OCI-LY3 (cell line): ENCODE data around the gene APOL6.
"Not testable (repeated sequence)": the region's sequence is repeated elsewhere in the genome, so short reads cannot be mapped to it uniquely, and the experiment has no call there.

Experiments used
- H2AFZ ChIP-seq: fragments of 200-600, 300-600 bp; shearing (Covaris generic); 2 replicates; pipeline ENCODE4 v1.6.0; 2014; ENCODE audit warnings: antibody characterized with exemption, low read depth, low read length
- H3K27ac ChIP-seq: fragments of 200-600, 300-600 bp; sonication (generic); 2 replicates; pipeline ENCODE4 v1.5.1; 2014; ENCODE audit warnings: mild to moderate bottlenecking, low read length, moderate library complexity, mixed read lengths
- H3K27me3 ChIP-seq: fragments of 200-600, 300-600 bp; sonication (generic); 2 replicates; pipeline ENCODE4 v1.6.1; 2014; ENCODE audit warnings: low read depth, low read length, mixed read lengths
- H3K36me3 ChIP-seq: fragments of 200-600, 300-600 bp; sonication (generic); replicated peaks from 2 replicates; pipeline ENCODE3; 2014; ENCODE audit warnings: low read depth, low read length, mixed read lengths
- H3K4me1 ChIP-seq: fragments of 300-600, 200-600 bp; sonication (generic); 2 replicates; pipeline ENCODE4 v1.6.1; 2014; ENCODE audit warnings: low read length, mixed read lengths
- H3K4me2 ChIP-seq: fragments of 200-600, 300-600 bp; sonication (generic); 2 replicates; pipeline ENCODE4 v1.6.1; 2014; ENCODE audit warnings: low read length, mixed read lengths
- H3K4me3 ChIP-seq: fragments of 300-600, 200-600 bp; sonication (generic); 2 replicates; pipeline ENCODE4 v1.5.1; 2014; ENCODE audit warnings: antibody characterized with exemption, mild to moderate bottlenecking, low read length, moderate library complexity
- H3K79me2 ChIP-seq: fragments of 300-600, 200-600 bp; shearing (Covaris generic); 2 replicates; pipeline ENCODE4 v1.6.1; 2014; ENCODE audit warnings: mild to moderate bottlenecking, low read length, mixed read lengths
- H3K9ac ChIP-seq: fragments of 300-600, 200-600 bp; shearing (Covaris generic); 2 replicates; pipeline ENCODE4 v1.6.0; 2014; ENCODE audit warnings: mild to moderate bottlenecking, low read length, moderate library complexity
- H3K9me3 ChIP-seq: fragments of 200-600, 300-600 bp; shearing (Covaris generic); 2 replicates; pipeline ENCODE4 v1.6.1; 2014; ENCODE audit warnings: low read length, mixed read lengths; ENCODE audit not compliant: insufficient read depth
- H4K20me1 ChIP-seq: fragments of 200-600, 300-600 bp; sonication (generic); 2 replicates; pipeline ENCODE4 v1.6.1; 2016; ENCODE audit warnings: low read length, mixed read lengths; ENCODE audit not compliant: insufficient read depth
- EZH2phosphoT487 ChIP-seq: fragments of 200-600 bp; shearing (Covaris generic); IDR thresholded peaks from 2 replicates; pipeline ENCODE4 v1.6.1; 2018; ENCODE audit warnings: antibody characterized with exemption, mixed run types, low read depth
- TF ChIP-seq, protein P1 (sequence below): fragments of 200-600, 300-600 bp; sonication (generic); IDR thresholded peaks from 2 replicates; pipeline ENCODE4 v1.5.1; 2014; ENCODE audit warnings: antibody characterized with exemption, low read length, low read depth

The APOL6 gene

DNA sequence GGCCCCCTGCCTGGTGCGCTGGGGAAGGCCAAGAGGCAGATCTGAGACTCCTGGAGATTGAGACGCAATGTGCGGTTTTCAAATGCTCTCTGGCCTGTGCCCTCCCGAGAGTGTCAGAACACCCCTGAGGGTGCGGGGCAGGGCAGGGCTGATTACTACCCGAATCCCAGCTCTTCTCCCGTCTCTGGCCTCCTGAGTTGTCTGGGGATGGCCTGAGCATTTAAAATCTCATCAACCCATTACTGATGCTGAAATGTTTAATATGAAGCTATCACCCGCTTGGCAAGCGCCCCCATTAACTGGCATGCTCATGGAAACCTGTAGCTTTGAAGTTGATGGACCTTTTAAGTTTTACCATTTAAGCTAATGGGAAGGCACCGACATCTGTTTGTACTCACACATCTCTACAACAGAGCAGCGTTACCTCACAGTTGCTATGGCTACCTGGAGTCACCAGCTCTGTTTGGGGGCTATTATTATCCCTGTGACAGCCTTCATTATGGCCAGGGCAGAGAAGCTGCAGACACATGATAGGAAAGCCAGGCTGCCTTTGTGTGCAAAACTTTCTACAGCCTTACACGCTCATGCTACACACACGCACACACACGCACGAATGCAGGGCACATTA, 27.5 kb upstream of the APOL6 start:
- H3K4me2 ChIP-seq = no peak overlapping the region
- peaks cover 2% of the 10 kb centered on the region; the same call in 1 of the 2 replicates for H3K4me1 ChIP-seq

DNA sequence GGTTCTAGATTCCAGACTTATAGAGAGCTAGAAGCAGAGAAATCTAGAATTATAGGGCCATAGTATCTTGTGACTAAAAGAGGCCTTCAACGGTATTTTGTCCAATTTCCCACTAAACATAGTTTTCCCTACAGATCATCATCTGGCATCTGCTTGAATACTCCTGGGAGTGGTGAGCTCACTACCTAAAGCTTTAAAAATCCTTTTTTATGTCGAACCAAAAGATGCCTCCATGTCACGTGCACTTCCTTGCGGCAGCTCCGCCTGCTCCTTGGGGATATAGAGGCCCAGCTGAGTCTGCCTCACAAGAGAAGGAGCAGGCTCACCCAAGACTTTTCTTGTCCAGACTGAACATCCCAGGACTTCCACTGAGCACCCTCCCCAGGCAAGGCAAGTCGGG, 26.8 kb upstream of the APOL6 start:
- no peaks in the 10 kb centered on the region for H4K20me1 ChIP-seq
- H3K27ac ChIP-seq = no peak overlapping the region
- no peak overlapping the region for H2AFZ ChIP-seq
- H3K4me3 ChIP-seq = no peak overlapping the region
- no peaks in the 10 kb centered on the region for H3K9me3 ChIP-seq
- TF ChIP-seq, protein P1, sequence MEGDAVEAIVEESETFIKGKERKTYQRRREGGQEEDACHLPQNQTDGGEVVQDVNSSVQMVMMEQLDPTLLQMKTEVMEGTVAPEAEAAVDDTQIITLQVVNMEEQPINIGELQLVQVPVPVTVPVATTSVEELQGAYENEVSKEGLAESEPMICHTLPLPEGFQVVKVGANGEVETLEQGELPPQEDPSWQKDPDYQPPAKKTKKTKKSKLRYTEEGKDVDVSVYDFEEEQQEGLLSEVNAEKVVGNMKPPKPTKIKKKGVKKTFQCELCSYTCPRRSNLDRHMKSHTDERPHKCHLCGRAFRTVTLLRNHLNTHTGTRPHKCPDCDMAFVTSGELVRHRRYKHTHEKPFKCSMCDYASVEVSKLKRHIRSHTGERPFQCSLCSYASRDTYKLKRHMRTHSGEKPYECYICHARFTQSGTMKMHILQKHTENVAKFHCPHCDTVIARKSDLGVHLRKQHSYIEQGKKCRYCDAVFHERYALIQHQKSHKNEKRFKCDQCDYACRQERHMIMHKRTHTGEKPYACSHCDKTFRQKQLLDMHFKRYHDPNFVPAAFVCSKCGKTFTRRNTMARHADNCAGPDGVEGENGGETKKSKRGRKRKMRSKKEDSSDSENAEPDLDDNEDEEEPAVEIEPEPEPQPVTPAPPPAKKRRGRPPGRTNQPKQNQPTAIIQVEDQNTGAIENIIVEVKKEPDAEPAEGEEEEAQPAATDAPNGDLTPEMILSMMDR = no peak
- TF ChIP-seq EZH2phosphoT487 = no peak
- H3K4me1 ChIP-seq = peaks cover 2% of the 10 kb centered on the region; the same call in 1 of the 2 replicates
- no peak overlapping the region for H3K9ac ChIP-seq
- H3K79me2 ChIP-seq = no peaks in the 10 kb centered on the region
- peaks cover 45% of the 10 kb centered on the region for H3K27me3 ChIP-seq
- no peaks in the 10 kb centered on the region for H3K36me3 ChIP-seq
- H3K4me2 ChIP-seq = no peak overlapping the region

More for the DNA sequence above, 27.5 kb upstream of the APOL6 start:
- Histone ChIP-seq H2AFZ (no peak overlapping the region), H3K4me3 (no peak overlapping the region), H3K27ac (no peak overlapping the region), H3K36me3 (no peaks in the 10 kb centered on the region), H3K9ac (no peak overlapping the region), H3K27me3 (peaks cover 39% of the 10 kb centered on the region), H4K20me1 (no peaks in the 10 kb centered on the region), H3K9me3 (no peaks in the 10 kb centered on the region), H3K79me2 (no peaks in the 10 kb centered on the region)
- TF ChIP-seq, protein P1 = no peak
- TF ChIP-seq EZH2phosphoT487 = no peak

DNA sequence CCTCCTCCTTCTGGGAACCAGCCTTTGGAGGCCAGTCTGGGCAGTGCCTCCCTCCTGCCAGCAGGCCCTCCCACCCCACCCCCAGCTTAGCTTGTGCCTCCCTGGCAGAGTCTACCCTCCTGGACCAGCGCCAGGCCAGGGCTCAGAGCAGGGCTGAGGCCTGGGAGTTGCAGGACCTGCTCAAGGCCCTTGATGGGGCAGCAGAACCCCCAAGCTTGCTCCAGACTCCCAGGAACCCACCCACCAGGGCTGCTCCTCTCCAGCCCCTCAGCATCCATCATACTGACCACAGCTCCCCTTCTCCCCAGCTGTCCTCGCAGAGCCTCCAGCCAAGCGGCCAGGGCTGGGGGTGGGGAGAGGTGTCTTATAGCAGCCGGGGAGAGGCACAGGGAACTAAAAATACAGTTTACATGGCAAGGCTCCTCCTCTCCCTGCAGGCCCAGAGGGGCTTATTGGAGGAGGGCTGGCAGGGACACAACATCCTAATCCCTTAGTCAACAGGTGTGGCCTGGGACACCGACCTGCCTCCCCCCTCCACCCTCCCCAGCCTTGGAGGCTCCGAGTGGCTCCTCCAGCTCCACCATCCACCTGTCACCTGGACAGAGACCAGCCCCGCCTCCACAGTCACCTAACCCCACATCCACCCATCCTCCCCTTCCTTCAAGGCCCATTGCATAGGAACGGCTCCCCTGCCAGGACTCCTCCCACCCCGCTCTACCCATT, 25.9 kb upstream of the APOL6 start:
- Histone ChIP-seq H2AFZ (no peak overlapping the region), H3K27ac (no peak overlapping the region), H3K9me3 (no peaks in the 10 kb centered on the region), H3K4me2 (no peak overlapping the region), H3K79me2 (no peaks in the 10 kb centered on the region), H3K27me3 (peaks cover 37% of the 10 kb centered on the region), H3K36me3 (no peaks in the 10 kb centered on the region), H3K9ac (no peak overlapping the region), H3K4me3 (no peak overlapping the region), H4K20me1 (no peaks in the 10 kb centered on the region), H3K4me1 (peaks cover 4% of the 10 kb centered on the region; the same call in 1 of the 2 replicates)
- TF ChIP-seq, protein P1 = no peak
- TF ChIP-seq EZH2phosphoT487 = no peak

DNA sequence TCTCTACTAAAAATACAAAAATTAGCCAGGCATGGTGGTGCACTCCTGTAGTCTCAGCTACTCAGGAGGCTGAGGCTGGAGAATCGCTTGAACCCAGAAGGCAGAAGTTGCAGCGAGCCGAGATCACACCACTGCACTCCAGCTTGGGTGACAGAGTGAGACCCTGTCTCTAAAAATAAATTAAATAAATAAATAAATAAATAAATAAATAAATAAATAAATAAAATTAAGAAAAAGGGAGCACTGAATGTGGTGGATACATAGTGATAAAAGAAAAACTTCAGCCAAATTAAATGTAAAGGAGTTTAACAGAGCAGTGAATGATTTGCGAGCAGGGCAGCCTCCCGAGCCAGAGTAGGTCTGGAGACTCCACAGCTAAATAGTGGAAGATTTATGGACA, 24.4 kb upstream of the APOL6 start:
- H3K27me3 ChIP-seq = peaks cover 37% of the 10 kb centered on the region
- H3K9ac ChIP-seq, H3K9me3 ChIP-seq, H3K27ac ChIP-seq, H2AFZ ChIP-seq, H3K4me2 ChIP-seq, H3K4me1 ChIP-seq, H3K4me3 ChIP-seq, H4K20me1 ChIP-seq, H3K79me2 ChIP-seq, H3K36me3 ChIP-seq: not testable (repeated sequence)
